Measurements from ENCODE around the gene HIP1.
"Not testable (repeated sequence)": the region's sequence is repeated elsewhere in the genome, so short reads cannot be mapped to it uniquely, and the experiment has no call there.

DNA sequence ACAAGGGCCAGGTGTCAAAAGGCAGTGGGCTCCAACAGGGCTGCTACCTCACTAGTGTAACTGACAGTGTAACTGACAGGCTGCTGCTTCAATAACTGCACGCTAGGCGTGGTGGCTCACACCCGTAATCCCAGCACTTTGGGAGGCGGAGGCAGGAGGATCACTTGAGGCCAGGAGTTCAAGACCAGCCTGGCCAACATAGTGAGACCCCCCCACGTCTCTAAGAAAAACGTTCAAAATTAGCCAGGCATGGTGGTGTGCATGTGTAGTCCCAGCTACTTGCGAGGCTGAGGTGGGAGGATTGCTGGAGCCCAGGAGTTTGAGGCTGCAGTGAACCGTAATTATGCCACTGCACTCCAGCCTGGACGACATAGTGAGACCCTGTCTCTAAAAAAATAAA, 16.8 kb downstream of the HIP1 start:
- not testable (repeated sequence) for TF ChIP-seq JUND (IDR thresholded peaks at IDR 0.05); POLR2AphosphoS5 (IDR thresholded peaks at IDR 0.05; ENCODE audit: low read depth, low read length); CTCF (IDR thresholded peaks at IDR 0.05); USF1 (IDR thresholded peaks at IDR 0.05; ENCODE audit: borderline replicate concordance, low read depth); SIN3A (IDR thresholded peaks at IDR 0.05; ENCODE audit: borderline replicate concordance, low read depth, low read length); EZH2phosphoT487 (IDR thresholded peaks at IDR 0.05; ENCODE audit: borderline replicate concordance, low read depth); CHD2 (IDR thresholded peaks at IDR 0.05; ENCODE audit: low read length, partially characterized antibody); USF2 (IDR thresholded peaks at IDR 0.05; ENCODE audit: borderline replicate concordance, low read depth, low read length); FOXJ3 (CRISPR knock-in tag; IDR thresholded peaks at IDR 0.05); RAD21 (IDR thresholded peaks at IDR 0.05; ENCODE audit: low read length); RCOR1 (IDR thresholded peaks at IDR 0.05; ENCODE audit: low read length); RFX5 (IDR thresholded peaks at IDR 0.05; ENCODE audit: low read length)
